Mesenchymal stem cell (in vitro differentiated cells and primary cell): Measurements from ENCODE around the gene KAT6B.

Source experiments
- DNase-seq: peaks from one replicate; pipeline ENCODE4 v3.0.0-alpha.2; 2013
- H2AFZ ChIP-seq: one replicate; pipeline ENCODE4 v1.6.1; 2013; ENCODE audit warnings: low read depth, mild to moderate bottlenecking, control low read depth, inconsistent platforms, low read length, moderate library complexity
- H2AK5ac ChIP-seq: 2 replicates; pipeline ENCODE4 v1.6.1; 2013; ENCODE audit warnings: low read length, moderate library complexity, mild to moderate bottlenecking, inconsistent platforms; ENCODE audit not compliant: severe bottlenecking
- H2BK120ac ChIP-seq: one replicate; pipeline ENCODE4 v1.6.1; 2013; ENCODE audit warnings: low read depth, mild to moderate bottlenecking, inconsistent platforms, low read length, moderate library complexity
- H2BK12ac ChIP-seq, 2 experiments: one replicate each; pipeline ENCODE4 v1.6.1; 2013; ENCODE audit warnings: inconsistent platforms in 2 of 2, low read length in 2 of 2, mild to moderate bottlenecking in 2 of 2, moderate library complexity in 2 of 2, control low read depth in 1 of 2
- H2BK15ac ChIP-seq: one replicate; pipeline ENCODE4 v1.6.1; 2013; ENCODE audit warnings: mild to moderate bottlenecking, low read depth, inconsistent platforms; ENCODE audit not compliant: poor library complexity, severe bottlenecking
- H2BK5ac ChIP-seq: 2 replicates; pipeline ENCODE4 v1.6.1; 2013; ENCODE audit warnings: low read depth, mild to moderate bottlenecking, low read length, control low read depth, inconsistent platforms; ENCODE audit not compliant: poor library complexity, severe bottlenecking
- H3K14ac ChIP-seq, 2 experiments: one replicate each; pipeline ENCODE4 v1.6.1; 2013; ENCODE audit warnings: inconsistent platforms in 2 of 2, low read length in 2 of 2, control low read depth in 1 of 2, mild to moderate bottlenecking in 1 of 2, moderate library complexity in 1 of 2
- H3K18ac ChIP-seq, 2 experiments: one replicate each; pipeline ENCODE4 v1.6.1; 2013; ENCODE audit warnings: inconsistent platforms in 2 of 2, low read length in 2 of 2, control low read depth in 1 of 2, low read depth in 1 of 2, mild to moderate bottlenecking in 1 of 2
- H3K23ac ChIP-seq, 2 experiments: one replicate each; pipeline ENCODE4 v1.6.1; 2013; ENCODE audit warnings: inconsistent platforms in 2 of 2, low read length in 2 of 2, mild to moderate bottlenecking in 2 of 2, moderate library complexity in 2 of 2, control low read depth in 1 of 2
- H3K27ac ChIP-seq: 2 replicates; pipeline ENCODE4 v1.5.1; 2013; ENCODE audit warnings: mild to moderate bottlenecking, moderate library complexity, low read length, control low read depth, inconsistent platforms; ENCODE audit not compliant: poor library complexity, severe bottlenecking
- H3K27me3 ChIP-seq, 2 experiments: 2 replicates each; pipeline versions ENCODE4 v1.6.1 to v1.7.0; 2013; ENCODE audit warnings: low read length in 2 of 2, mild to moderate bottlenecking in 2 of 2, moderate library complexity in 2 of 2, control low read depth in 1 of 2, inconsistent platforms in 1 of 2; ENCODE audit not compliant: control insufficient read depth in 1 of 2, insufficient read depth in 1 of 2
- H3K36me3 ChIP-seq, 2 experiments: 2 replicates each; pipeline versions ENCODE4 v1.6.1 to v1.7.0; 2013; ENCODE audit warnings: low read length in 2 of 2, control low read depth in 1 of 2, inconsistent platforms in 1 of 2, low read depth in 1 of 2, mild to moderate bottlenecking in 1 of 2; ENCODE audit not compliant: insufficient read depth in 2 of 2, control insufficient read depth in 1 of 2
- H3K4ac ChIP-seq, 2 experiments: one replicate each; pipeline ENCODE4 v1.6.1; 2013; ENCODE audit warnings: inconsistent platforms in 2 of 2, low read length in 2 of 2, mild to moderate bottlenecking in 2 of 2, moderate library complexity in 2 of 2, control low read depth in 1 of 2, low read depth in 1 of 2
- H3K4me1 ChIP-seq: 2 replicates; pipeline ENCODE4 v1.6.1; 2013; ENCODE audit warnings: low read depth, low read length, control low read depth; ENCODE audit not compliant: control insufficient read depth, insufficient read depth
- H3K4me2 ChIP-seq: 2 replicates; pipeline ENCODE4 v1.6.1; 2013; ENCODE audit warnings: low read length, mild to moderate bottlenecking, inconsistent platforms; ENCODE audit not compliant: poor library complexity, severe bottlenecking
- H3K4me3 ChIP-seq, 2 experiments: 2 replicates each; pipeline versions ENCODE4 v1.5.1 to v1.7.0; 2013; ENCODE audit warnings: low read length in 2 of 2, mild to moderate bottlenecking in 2 of 2, control low read depth in 1 of 2, low read depth in 1 of 2; ENCODE audit not compliant: insufficient read depth in 1 of 2
- H3K79me1 ChIP-seq: replicated peaks from 2 replicates; pipeline ENCODE4 v1.6.1; 2013; ENCODE audit warnings: mild to moderate bottlenecking, control low read depth, low read length, inconsistent platforms; ENCODE audit not compliant: poor library complexity, severe bottlenecking
- H3K9ac ChIP-seq: 2 replicates; pipeline ENCODE4 v1.7.0; 2013; ENCODE audit warnings: mild to moderate bottlenecking, low read length, moderate library complexity
- H3K9me3 ChIP-seq: 2 replicates; pipeline ENCODE4 v1.7.0; 2013; ENCODE audit warnings: mild to moderate bottlenecking, low read length; ENCODE audit not compliant: control insufficient read depth
- H4K8ac ChIP-seq: one replicate; pipeline ENCODE4 v1.6.1; 2013; ENCODE audit warnings: inconsistent platforms, mild to moderate bottlenecking, low read length, moderate library complexity
- H4K91ac ChIP-seq: one replicate; pipeline ENCODE4 v1.6.1; 2013; ENCODE audit warnings: mild to moderate bottlenecking, low read length, inconsistent platforms
- WGBS: methylation state at CpG from one replicate; pipeline ENCODE4 v1.1.7; 2013; ENCODE audit warnings: mixed read lengths; 5-methylcytosine and 5-hydroxymethylcytosine counted together

Gene KAT6B

DNA sequence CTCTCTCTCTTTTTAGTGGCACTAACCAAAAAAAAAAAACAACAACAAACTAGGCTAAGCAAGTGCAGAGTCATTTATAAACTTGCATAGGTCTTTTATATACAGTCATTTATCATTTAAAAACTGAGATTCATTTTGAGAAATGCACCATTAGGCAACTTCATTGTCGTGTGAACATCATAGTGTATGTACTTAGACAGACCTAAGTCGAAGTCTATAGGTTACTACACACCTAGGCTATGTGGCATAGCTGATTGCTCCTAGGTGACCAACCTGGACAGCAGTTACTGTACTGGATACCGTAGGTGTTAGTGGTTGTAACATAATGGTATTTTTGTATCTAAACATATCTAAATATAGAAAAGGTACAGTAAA lies 175.9 kb downstream of the KAT6B start:
- Histone ChIP-seq H2AFZ (no peak overlapping the region), H3K18ac (no peak overlapping the region), H4K8ac (no peak overlapping the region), H4K91ac (no peak overlapping the region), H3K23ac (no peak overlapping the region), H3K36me3 (peaks cover 11 to 38% of the 10 kb centered on the region in 2 experiments), H3K4me3 (no peak overlapping the region), H3K14ac (no peak overlapping the region), H3K27me3 (no peaks in the 10 kb centered on the region), H3K27ac (no peak overlapping the region), H2BK15ac (no peak overlapping the region), H2BK12ac (no peak overlapping the region), H3K9me3 (no peaks in the 10 kb centered on the region), H3K9ac (no peak overlapping the region), H3K4ac (no peak overlapping the region), H3K4me2 (no peak overlapping the region), H2AK5ac (no peak overlapping the region), H3K79me1 (peaks cover 3% of the 10 kb centered on the region), H2BK5ac (no peak overlapping the region), H2BK120ac (no peak overlapping the region), H3K4me1 (no peaks in the 10 kb centered on the region)
- no peak for DNase-seq
- WGBS: 100% methylated on average over 2 of the region's 3 CpGs

DNA sequence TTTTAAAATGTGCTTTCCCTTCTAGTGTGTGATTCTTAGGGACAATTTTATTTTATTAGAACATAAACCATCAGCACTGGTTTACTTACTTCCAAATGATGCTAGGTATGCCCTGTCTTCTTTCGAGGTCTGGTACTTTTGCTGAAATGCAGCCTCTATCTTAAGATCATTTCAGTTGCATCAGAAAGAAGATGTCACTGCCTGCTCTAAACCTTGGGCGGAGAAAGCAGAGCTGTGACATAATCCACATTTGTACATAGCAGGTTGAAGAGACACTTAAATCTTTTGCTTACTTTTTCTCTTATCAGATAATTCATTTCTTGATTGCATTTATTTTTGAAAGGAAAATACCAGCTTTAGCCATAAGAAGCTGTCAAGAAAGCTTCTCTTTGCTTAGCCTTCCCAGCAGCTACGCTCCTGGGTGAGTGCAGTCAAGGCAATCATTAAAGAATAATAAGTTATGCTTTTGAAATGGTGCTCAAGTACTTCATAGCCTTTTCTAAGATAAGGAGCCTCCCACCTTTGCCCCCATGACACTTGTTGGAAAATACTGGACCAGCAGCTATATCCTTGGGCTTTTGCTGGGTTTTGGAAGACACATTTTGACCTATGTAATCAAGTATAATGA lies 176.7 kb downstream of the KAT6B start:
- no peak overlapping the region for H2BK120ac ChIP-seq
- peaks cover 3% of the 10 kb centered on the region for H3K79me1 ChIP-seq
- no peak overlapping the region for H3K4me3 ChIP-seq
- WGBS: 100% methylated on average over 3 of the region's 3 CpGs
- H3K27ac ChIP-seq: no peak overlapping the region
- no peak overlapping the region for H3K9ac ChIP-seq
- H3K4ac ChIP-seq: no peak overlapping the region
- H2AFZ ChIP-seq: no peak overlapping the region
- no peaks in the 10 kb centered on the region for H3K4me1 ChIP-seq
- no peak overlapping the region for H2BK12ac ChIP-seq
- no peak overlapping the region for H4K8ac ChIP-seq
- no peak overlapping the region for H2BK15ac ChIP-seq
- no peak overlapping the region for H4K91ac ChIP-seq
- DNase-seq: no peak
- H3K36me3 ChIP-seq: peaks cover 9 to 36% of the 10 kb centered on the region in 2 experiments
- no peaks in the 10 kb centered on the region for H3K27me3 ChIP-seq
- H3K9me3 ChIP-seq: no peaks in the 10 kb centered on the region
- no peak overlapping the region for H3K4me2 ChIP-seq
- no peak overlapping the region for H3K23ac ChIP-seq
- H3K14ac ChIP-seq: no peak overlapping the region
- no peak overlapping the region for H2BK5ac ChIP-seq
- H2AK5ac ChIP-seq: no peak overlapping the region
- no peak overlapping the region for H3K18ac ChIP-seq

DNA sequence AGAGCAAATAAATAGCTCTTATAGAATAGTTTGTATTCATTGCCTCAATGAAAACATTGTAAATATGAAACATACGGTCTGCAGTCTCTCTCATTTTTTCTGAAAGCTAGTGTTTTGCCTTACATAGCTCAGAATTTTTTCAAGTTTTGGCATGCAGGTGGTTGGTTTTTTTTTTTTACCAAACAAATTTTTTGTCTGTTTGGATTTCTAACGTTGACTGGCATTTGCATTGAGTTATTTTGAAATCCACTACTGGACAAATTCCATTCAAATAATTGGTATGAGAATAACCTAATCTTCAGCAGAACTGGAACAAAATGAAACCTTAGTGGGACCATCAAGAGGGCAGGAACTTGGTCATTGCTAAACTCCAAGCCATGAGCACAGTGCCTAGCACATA lies 177.5 kb downstream of the KAT6B start:
- Histone ChIP-seq H3K36me3 (peaks cover 9 to 31% of the 10 kb centered on the region in 2 experiments), H2AFZ (no peak overlapping the region), H4K91ac (no peak overlapping the region), H4K8ac (no peak overlapping the region), H2BK5ac (no peak overlapping the region), H3K18ac (no peak overlapping the region), H3K27me3 (no peaks in the 10 kb centered on the region), H3K27ac (no peak overlapping the region), H3K9ac (no peak overlapping the region), H2BK120ac (no peak overlapping the region), H3K4me2 (no peak overlapping the region), H3K14ac (no peak overlapping the region), H3K4ac (no peak overlapping the region), H2BK12ac (no peak overlapping the region), H3K79me1 (peaks cover 3% of the 10 kb centered on the region), H3K4me1 (no peaks in the 10 kb centered on the region), H3K4me3 (no peak overlapping the region), H3K23ac (no peak overlapping the region), H2BK15ac (no peak overlapping the region), H3K9me3 (no peaks in the 10 kb centered on the region), H2AK5ac (no peak overlapping the region)
- DNase-seq: no peak
- 100% methylated on average over 1 of the region's 2 CpGs for WGBS

DNA sequence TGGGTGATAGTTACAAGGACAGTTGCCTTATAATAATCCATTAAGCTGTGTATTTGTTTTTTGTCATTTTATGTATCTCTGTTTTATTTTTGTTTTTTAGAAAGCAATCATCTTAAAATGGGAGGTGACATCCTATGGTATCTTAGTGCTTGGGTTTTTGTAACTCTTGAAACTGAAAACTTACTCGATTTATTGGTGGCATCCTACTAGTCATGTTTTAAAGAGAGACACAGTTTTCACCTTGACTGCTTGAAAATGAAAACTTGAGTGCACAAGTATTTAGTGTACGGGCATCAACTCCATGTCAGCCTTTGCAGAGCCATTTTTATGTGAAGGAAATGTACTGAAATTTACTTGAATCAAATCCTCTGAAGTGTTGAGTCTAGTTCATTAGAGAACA lies 181.2 kb downstream of the KAT6B start:
- Histone ChIP-seq H3K4me2 (no peak overlapping the region), H3K79me1 (peaks cover 3% of the 10 kb centered on the region), H2BK15ac (no peak overlapping the region), H3K4me3 (no peak overlapping the region), H2BK120ac (no peak overlapping the region), H3K36me3 (peaks cover 11 to 16% of the 10 kb centered on the region in 2 experiments), H3K4me1 (no peaks in the 10 kb centered on the region), H3K14ac (no peak overlapping the region), H3K9ac (no peak overlapping the region), H2AFZ (no peak overlapping the region), H4K91ac (no peak overlapping the region), H3K23ac (no peak overlapping the region), H3K18ac (no peak overlapping the region), H2AK5ac (no peak overlapping the region), H3K4ac (no peak overlapping the region), H3K9me3 (no peaks in the 10 kb centered on the region), H3K27ac (no peak overlapping the region), H3K27me3 (no peaks in the 10 kb centered on the region), H2BK5ac (no peak overlapping the region), H2BK12ac (no peak overlapping the region), H4K8ac (no peak overlapping the region)
- WGBS: 96% methylated on average over 2 of the region's 2 CpGs
- no peak for DNase-seq
